GOT3 (cell line): ENCODE measurements around the gene OAF.

Source experiments
- DNase-seq: peaks from one replicate; lab custom pipeline; 2025; ENCODE audit warnings: mixed read lengths; lab: John Stamatoyannopoulos, UW

Gene OAF

DNA sequence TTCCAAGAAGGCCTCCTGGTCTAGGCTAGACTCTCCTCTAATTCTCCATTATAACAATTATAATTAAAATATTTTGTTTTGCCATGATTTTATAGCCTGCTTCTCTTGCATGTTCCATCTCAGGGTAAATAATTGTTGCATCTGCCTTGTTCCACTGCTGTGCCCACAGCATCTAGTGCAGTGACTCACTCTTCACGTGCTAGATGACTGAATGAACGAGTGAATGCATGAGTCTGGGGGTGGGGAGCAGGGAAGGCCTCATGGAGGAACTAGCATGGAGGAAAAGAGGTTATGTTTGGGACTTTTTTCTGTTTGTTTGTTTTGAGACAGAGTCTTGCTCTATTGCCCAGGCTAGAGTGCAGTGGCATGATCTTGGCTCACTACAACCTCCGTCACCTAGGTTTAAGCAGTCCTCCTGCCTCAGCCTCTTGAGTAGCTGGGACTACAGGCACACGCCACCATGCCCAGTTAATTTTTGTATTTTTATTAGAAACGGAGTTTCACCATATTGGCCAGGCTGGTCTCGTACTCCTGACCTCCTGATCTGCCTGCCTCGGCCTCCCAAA lies 5.2 kb upstream of the OAF start:
- DNase-seq = no peak

DNA sequence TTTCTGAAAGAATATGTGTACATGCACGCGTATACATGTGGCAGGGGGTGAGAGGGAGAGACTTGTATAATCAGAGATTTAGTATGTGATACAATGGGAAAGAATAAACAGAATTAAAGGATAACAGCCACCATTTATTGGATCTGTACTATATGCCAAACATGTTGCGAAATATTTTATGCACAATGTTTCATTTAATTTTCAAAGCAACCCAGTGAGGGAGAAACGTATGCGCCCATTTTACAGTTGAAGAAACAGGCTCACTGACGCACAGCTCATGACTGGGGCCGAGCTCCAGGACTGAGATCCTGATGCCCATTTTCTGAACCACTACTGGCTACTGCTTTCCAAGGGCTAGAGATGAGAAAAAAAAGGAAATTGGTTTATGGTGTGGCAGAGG lies 3.3 kb upstream of the OAF start:
- no peak for DNase-seq

DNA sequence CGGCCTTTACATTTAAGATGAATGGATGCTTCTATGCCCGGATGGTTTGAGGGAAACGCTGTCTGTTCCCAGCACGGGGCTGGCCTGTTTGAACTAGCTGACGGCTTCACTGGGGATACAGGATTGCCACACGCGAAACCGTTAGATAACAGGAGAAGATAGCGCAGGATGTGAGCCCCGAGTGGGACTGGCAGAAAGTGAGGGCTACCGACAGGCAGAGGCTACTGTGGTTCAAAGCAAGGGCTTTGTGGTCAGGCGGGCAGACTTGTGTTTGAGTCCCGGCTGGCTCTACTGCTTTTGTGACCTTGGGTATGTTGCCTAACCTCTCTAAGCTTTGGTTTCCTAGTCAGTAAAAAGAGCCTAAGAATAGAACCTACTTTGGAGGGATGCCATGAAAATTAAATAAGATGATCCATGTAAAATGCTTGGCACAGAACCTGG lies 2.8 kb upstream of the OAF start:
- no peak for DNase-seq

DNA sequence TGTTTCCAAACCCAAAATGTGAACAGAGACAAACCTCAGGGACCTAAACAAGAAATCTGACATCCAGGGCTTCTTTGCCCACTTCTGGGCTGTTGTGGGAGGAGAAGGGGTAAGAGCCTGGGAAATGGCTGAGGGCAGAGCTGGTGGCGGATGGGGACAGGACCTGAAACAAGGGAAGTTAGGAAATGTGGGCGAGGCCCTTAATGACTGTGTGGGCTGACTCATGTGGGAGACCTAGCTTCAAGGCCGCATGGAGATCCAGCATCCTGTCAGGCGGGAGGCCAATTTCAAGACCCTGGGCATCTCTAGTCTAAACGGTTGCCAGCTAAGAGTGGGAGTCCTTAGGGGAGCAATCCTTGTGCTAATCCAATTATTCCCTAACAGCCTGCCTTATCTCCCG lies 2.1 kb upstream of the OAF start:
- no peak for DNase-seq

DNA sequence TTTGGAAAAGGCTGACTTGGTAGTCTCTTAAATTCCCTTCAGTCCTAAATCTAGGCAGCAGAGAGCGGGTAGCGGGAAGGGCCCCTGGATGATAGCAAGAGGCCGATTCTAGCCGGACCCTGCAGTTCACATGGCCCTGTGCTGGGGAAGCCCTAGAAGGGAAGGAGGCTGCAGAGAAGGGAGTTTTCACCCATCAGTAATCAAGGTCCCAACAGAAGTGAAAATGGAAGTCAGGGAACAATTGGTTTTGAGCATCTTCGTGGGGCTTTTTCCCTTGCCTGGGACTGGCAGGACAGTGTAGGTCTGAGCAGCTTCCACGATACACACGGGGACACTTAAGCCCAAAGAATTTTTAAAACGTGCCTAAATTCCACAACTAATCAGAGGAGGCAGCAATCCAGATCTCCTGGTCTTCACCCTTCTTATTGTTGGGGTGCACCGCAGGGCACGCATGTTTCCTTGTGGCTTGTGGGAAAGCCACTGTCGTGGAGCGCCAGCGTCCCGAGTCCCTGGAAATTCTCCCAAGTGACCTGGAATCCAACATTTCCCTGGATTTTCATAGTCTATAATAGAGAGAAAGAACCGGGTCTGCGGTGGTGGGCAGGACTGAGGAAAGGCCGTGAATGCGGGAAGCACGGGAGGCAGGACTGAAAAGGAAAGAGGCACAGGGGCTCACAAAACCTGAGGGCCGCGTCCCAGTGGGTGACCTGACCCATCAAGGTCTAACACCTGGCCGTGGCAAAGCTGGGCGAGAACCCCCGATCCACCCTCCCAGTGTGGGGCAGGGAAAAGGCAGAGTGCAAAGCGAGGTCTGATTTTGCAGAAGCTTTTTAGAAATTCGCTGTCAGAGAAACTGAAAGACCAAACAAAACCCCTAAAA lies 846 bp upstream of the OAF start:
- DNase-seq = no peak

DNA sequence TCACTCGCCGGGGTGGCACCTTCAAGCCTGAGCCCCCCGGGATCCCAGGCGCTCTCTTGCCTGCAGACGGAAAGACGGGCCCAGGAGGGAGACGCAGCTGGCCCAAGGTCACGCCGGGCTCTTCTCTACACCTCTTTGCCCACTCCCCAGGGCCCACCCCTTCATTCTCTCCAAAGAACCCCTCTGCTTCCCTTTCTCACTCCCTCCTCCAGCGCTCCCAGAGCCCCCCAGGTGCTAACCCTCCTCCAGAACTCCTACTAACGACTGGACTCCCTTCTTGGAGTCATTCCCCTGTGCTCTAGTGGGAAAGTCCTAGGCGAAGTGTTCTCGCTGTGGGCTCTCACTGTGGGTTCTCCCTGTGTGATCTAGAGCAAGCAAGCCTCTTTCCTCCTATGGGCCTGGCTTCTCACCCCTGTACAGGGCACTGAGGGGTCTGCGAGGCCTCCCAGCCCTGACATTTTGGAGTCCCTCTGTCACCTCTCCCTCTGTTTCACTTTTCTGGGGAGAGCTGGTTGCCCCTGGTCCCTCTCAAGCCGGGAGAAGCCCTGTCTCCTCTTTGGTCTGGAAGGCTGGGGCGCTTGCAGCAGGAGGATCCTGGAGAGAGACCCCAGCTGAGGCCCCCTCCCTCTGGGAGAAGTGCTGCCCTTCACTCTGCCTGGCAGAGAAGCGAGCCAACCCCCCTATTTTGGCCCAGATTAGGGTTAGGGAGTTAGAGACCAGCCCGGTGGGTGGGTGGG lies 858 bp downstream of the OAF start:
- DNase-seq = no peak

DNA sequence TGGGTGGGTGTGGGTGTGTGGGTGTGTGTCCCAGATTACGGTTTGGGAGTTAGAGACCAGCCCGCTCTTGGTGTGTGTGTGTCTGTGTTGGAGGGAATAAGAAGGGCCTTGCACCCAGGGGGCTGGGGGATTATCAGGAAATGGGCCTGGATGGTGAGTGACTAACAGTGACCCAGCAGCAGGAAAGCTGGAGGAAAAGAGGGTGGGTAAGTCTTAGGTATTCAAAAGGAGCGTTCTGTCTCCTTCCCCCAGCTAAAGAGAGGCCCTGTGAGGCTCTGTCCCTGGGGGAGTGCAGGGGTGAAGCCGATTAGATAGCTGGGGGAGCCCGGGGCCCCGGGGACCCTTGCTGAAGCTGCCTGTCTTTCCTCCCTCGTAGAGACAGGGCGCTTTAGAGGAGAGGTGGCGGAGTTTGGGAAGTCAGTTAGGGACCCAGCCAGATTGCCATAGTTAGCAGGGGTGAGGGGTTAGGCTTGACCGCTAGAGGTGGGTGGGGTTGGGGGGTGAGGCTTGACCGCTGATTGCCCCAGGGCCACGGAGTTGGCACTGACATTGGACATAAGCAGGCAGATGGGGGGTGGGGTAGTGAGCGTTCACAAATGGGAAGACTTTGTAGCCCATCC lies 1.5 kb downstream of the OAF start:
- DNase-seq = no peak

DNA sequence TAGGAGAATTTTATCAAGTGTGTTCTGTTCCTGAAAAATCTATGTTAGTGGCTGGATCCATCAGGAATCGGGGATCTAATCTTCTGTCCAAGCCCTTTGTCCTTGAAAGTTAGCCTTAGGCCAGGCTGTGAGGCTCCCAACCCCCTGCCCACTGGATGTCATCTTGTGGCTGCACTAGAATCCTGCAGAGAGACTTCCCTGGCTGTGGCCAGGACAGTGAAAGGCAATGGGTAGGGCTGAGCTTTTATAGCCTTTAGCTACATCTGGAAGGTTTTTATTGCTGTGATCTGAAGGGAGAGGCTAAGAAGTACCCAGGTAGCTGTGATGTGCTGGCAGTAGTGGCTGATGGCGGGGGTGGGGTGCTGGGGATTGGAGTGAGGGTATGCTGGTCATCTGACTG lies 2.1 kb downstream of the OAF start:
- DNase-seq = no peak

DNA sequence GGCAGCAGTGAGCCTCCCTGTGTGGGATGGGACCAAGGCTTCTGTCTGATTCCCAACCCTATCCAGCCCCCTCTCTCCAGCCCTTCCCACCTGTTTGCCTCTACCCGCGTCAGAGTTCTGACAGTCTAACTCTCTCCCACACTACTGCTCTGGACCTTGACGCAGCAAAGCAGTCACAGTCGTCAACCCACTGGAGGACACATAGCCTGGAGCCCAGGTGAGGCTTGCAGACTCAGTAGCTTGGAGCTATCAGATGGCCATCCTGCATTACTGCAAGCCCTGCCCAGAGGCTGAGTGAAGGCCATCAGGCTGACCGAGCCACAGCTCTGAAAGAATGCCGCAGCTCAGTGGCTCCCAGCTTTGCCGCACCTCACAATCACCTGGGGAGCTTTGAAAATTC lies 3.7 kb downstream of the OAF start:
- no peak for DNase-seq

DNA sequence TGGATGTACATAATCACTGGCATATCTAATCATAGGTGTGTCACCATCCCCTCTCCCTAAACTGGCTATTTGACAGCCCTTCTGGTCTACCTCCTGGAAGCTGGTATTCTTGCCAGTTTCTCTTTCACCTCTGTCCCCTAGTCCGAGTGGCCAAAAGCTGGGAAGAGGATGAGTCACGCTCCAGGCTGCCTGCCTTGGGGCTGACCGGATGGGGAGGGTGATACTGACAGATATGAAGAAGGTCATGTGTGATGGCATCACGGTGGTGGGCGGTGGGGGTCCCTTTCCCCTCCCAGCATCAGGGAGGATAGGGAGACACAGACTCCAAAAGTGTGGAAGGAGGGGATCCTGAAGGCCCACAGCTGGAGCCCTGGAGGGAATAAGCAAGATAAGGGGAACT lies 4.8 kb downstream of the OAF start:
- DNase-seq = no peak

DNA sequence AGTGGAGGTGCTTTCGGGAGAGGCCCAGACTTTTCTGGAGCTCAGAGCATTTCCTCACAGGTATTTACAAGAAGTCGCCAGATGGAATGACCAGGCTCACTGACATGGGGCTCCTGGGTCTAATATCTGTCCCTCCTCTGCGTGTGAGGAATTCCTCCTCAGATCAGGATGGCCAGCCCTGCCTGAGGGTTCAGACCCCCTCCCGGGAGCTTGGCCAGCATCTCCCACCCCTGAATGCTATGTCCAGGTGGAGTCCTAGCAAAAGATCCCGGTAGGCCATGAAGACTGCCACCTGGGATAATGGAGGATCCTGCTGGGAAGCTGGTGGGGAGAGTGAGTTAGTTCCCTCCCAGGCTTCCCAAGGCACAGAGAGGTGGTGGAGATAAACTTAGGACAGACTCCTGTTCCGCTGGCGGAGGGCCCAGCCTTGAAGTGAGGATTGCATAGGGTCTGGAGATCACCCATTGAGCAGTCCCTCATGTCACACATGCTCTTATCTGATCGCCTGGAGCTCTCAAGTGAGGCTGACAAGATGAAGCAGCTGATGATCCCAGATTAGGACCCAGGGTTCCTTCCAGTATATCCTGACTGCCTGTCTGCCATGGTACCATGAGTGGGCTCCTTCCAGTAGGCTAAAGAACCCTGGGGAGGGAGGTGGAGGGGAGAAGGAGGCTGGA lies 5.7 kb downstream of the OAF start:
- no peak for DNase-seq

DNA sequence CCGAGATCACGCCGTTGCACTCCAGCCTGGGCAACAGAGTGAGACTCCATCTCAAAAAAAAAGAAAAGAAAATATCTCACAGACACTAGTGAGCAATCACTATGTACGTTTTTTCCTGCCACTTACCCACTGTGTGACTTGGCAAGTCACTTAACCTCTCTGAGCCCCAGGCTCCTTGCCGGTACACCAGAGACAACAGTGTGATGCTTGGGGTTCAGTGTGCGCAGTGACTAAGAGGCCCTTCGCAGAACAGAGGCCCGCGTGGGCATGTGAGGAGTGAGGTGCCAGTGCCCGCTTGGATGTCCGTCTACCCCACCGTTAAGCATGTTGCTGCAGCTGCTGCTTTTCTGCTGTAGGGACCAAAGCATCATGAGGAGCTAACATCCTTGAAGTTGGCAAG lies 6.7 kb downstream of the OAF start:
- DNase-seq = no peak

DNA sequence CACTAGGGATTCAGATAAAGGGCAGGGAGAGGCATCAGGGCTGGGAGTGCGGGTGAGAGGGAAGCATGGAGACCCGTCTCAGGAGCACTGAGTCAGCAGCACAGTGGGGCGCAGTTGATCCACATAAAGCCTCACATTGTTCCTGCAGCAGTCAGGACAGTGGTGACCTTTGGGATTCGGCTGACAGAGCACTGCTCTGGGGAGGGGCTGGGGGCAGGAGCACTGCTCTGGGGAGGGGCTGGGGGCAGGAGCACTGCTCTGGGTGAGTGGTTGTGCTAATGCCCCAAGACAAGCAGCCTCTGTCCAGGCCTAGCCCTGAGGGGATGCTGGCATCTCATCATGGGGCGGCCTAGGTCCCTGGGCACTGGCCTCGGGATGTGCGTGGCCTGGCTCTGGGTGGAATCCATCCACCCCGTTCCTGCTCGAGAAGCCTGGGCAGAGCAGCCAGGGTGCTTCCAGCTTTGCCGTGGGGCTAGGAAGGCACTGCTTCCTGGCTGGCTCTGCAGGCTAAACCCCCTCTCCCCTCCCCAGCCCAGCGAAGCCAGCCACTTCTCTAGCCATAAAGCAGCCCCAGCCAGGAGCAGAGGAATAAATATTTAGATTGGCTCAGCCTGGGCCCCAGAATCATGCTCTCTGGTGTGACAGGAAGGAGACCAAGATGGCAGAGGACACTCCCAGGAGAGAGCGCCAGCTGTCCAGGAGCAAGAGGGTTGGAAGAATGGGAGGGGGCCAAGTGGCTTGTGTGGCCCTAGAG lies 7.3 kb downstream of the OAF start:
- DNase-seq = no peak

DNA sequence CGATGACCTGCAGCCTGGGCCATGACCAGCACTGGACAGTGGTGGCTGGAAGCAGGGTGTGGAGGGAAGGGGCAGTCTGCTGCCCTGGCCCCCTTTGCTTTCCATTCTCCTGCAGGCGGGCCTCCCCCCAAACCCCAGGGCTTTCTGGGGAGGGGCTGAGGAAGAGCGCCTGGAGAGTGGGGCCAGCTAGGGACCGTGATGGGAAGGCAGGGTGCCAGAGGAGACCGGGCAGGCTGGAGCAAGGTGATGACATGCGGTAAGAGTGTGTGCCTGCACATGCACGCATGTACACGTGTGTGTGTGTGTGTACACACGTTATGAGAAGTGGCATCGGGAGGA lies 7.8 kb downstream of the OAF start:
- no peak for DNase-seq

DNA sequence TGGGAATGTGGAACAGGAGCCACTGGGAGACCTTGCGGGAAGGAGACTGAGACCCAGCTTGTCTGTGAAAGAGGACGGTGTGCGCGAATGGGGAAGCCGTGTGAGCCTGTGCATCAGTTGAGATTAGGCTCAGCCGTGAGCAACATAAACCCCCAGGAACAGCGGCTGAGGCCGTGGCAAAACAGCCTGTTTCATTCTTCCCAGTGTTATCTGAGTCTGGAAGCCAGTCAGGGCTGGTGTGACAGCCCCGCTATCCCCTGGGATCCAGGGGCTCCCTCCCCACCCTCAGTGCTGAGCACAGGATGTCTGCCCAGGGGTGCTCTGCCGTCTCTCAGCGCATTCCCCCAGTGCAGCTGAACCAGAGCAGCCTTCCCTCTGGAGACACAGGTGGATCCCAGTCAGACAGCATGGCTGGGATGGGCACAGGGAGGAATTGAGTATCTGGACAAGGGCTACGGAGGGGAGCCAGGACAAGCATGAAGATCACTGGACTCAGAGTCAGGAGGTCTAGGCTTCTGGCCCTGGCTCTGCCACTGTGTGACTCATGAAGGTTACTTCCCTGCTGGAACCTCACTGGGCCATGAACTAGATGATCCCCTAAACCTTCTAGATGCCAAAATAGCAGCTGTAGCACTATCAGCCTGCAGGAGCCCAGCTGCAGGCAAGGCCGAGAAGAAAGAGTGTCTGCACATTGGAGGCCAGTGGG lies 8.6 kb downstream of the OAF start:
- no peak for DNase-seq

DNA sequence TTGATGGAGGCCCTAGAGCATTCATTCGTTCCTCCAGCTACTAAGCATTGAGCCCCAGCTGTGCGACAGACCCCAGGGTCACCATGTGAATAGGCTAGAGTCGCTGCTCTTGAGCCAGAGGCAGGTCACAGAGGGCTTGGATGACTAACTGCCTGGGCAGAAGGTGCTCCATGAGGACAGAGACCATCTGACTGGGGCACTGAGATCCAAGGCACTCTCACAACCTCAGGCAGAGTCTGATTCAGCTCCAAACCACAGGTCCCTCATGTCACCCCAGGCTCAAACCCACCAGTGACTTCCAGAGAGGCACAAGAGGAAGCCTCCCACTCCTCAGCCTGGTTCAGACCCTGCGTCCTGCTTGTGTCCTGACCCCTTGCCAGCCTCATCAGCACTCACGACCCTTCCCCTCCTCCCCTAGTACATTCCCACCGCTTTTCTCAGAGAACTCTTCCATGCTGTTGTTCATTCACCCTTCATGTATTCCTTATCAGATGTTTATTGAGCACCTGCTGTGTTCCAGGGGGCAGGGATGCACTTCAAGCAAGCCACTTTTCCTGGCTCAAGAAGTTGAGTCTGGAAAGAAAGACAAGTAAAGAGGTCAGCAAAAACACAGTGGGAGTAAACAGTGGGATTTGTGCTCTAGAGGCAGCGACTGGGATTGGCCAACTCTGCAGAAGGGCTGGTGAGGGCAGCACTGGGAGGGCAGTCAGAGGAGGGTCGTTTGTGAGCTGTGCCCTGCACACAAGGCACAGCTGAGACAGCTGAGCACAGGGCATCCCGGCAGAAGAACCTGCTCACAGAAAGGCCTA lies 9.3 kb downstream of the OAF start:
- DNase-seq = no peak

DNA sequence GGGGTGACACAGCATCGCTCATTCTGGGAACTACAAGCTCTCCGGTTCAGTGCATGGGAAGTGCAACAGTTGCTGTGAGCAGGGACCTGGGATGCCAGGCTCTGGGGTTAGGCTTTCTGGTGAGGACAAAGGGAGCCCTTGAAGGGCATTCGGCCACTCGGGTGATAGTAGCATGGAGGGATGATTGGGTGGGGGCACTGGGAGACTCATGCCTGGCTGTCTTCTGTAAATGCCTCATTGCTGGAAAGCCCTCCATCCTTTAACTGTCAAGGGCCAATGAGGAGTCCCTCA lies 9.9 kb downstream of the OAF start:
- DNase-seq = no peak

DNA sequence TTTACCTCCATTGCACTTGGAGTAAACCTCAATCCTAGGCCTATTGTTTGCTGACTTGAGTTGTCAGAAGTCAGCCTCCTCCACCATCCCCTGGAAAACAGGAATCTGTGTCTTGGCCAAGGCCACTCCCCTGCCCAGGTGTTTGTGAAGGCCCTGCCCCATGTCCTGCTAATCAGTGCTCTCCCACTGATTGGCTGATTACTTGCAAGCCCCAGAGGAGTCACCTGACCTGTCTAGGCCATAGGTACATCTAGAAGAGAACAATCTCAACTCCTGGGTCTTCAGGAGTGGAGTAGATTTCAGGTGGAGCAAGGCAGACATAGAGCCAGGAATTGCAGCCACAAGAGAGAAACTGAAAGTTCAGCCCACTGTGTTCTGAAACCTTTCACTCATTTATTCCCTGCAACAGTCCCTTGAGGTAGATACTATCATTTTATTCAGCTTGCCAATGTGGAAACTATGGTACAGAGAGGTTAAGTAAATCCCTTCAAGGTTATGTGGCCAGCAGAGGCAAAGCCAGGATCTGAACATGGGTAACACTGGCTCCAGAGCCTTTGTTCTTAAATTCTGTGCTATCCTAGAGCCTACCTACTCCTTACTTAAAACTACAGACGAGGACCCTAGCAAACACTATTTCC lies 10.4 kb downstream of the OAF start:
- DNase-seq = no peak

DNA sequence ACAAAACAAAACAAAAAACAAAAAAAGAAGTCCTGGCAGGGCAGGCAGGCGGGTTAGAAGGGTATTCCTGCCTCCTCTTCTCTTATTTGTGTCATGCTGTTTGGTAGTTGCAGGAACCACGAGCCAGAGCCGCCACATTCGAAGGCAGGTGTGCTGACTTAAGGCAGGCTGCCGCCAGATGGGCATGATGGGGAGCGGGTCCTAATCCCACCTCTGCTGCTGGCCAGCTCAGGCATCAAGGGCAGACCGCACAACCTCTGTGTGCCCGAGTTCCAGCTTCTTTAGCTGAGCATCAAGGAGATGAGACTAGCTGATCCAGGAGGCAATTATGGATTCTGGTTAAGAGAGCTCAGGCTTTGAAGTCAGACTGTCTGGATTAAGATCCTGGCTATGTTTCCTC lies 12.1 kb downstream of the OAF start:
- no peak for DNase-seq

DNA sequence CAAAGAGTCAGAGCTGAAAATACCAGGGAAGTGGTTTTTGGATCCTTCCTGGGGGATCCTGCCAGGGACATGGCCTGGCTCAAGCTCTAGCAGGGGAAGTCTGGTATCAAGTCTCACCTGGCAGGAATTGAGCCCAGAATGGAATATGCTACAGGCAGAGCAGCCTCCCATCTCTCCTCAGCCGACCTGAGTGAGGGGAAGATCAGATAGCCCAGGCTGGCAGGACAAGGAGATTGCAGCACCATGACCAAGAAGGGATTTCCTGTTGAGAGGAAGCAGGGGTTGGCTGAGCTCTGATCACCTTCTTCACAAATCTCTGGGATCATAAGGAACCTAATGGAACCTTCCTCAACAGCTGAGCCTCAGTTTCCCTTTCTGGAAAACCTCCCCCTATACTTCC lies 13.0 kb downstream of the OAF start:
- no peak for DNase-seq
